ENCODE results near the gene ENC1.

Gene ENC1

GRCh38 chr5:74619308-74619707 is 21.2 kb downstream of the ENC1 start:
- no peak overlapping the region for H3K27ac ChIP-seq (replicated peaks)
- H3K27me3 ChIP-seq (ENCODE audit: insufficient read depth, poor library complexity, severe bottlenecking): no peaks in the 10 kb centered on the region
- TF ChIP-seq SPI1 (IDR thresholded peaks at IDR 0.05; ENCODE audit: borderline replicate concordance, low read depth) (no peak), REST (IDR thresholded peaks at IDR 0.05; ENCODE audit: insufficient replicate concordance, low read depth) (no peak), POLR2AphosphoS5 (IDR thresholded peaks at IDR 0.05; ENCODE audit: low read depth) (no peak), CTCF (IDR thresholded peaks at IDR 0.05; ENCODE audit: insufficient read depth, low read length) (no peak), GABPA (IDR thresholded peaks at IDR 0.05; ENCODE audit: low read depth) (no peak)
- no peak for DNase-seq (ENCODE audit: low read depth in 1 of 2, low spot score in 1 of 2)
- no peak overlapping the region for H3K4me3 ChIP-seq (replicated peaks; ENCODE audit: insufficient read depth, low read length)

GRCh38 chr5:74618106-74618505 is 22.4 kb downstream of the ENC1 start:
- DNase-seq (ENCODE audit: low read depth in 1 of 2, low spot score in 1 of 2): no peak
- Histone ChIP-seq H3K27me3 (ENCODE audit: insufficient read depth, poor library complexity, severe bottlenecking) (no peaks in the 10 kb centered on the region), H3K27ac (replicated peaks) (no peak overlapping the region), H3K4me3 (replicated peaks; ENCODE audit: insufficient read depth, low read length) (no peak overlapping the region)
- TF ChIP-seq POLR2AphosphoS5 (IDR thresholded peaks at IDR 0.05; ENCODE audit: low read depth) (no peak), CTCF (IDR thresholded peaks at IDR 0.05; ENCODE audit: insufficient read depth, low read length) (no peak), GABPA (IDR thresholded peaks at IDR 0.05; ENCODE audit: low read depth) (no peak), SPI1 (IDR thresholded peaks at IDR 0.05; ENCODE audit: borderline replicate concordance, low read depth) (no peak), REST (IDR thresholded peaks at IDR 0.05; ENCODE audit: insufficient replicate concordance, low read depth) (no peak)

GRCh38 chr5:74617202-74617601 is 23.3 kb downstream of the ENC1 start:
- Histone ChIP-seq H3K4me3 (replicated peaks; ENCODE audit: insufficient read depth, low read length) (no peak overlapping the region), H3K27me3 (ENCODE audit: insufficient read depth, poor library complexity, severe bottlenecking) (no peaks in the 10 kb centered on the region), H3K27ac (replicated peaks) (no peak overlapping the region)
- no peak for TF ChIP-seq GABPA (IDR thresholded peaks at IDR 0.05; ENCODE audit: low read depth)
- no peak for TF ChIP-seq POLR2AphosphoS5 (IDR thresholded peaks at IDR 0.05; ENCODE audit: low read depth)
- DNase-seq (ENCODE audit: low read depth in 1 of 2, low spot score in 1 of 2): no peak

GRCh38 chr5:74616236-74617146 is 24.0 kb downstream of the ENC1 start:
- H3K27ac ChIP-seq (replicated peaks): no peak overlapping the region
- H3K4me3 ChIP-seq (replicated peaks; ENCODE audit: insufficient read depth, low read length): no peak overlapping the region
- TF ChIP-seq GABPA (IDR thresholded peaks at IDR 0.05; ENCODE audit: low read depth): no peak
- TF ChIP-seq REST (IDR thresholded peaks at IDR 0.05; ENCODE audit: insufficient replicate concordance, low read depth): no peak
- no peak for TF ChIP-seq CTCF (IDR thresholded peaks at IDR 0.05; ENCODE audit: insufficient read depth, low read length)
- no peak for TF ChIP-seq POLR2AphosphoS5 (IDR thresholded peaks at IDR 0.05; ENCODE audit: low read depth)
- no peak for TF ChIP-seq SPI1 (IDR thresholded peaks at IDR 0.05; ENCODE audit: borderline replicate concordance, low read depth)
- no peak for DNase-seq (ENCODE audit: low read depth in 1 of 2, low spot score in 1 of 2)
- H3K27me3 ChIP-seq (ENCODE audit: insufficient read depth, poor library complexity, severe bottlenecking): no peaks in the 10 kb centered on the region
